GM19397 (cell line): ENCODE measurements around the gene PLXNB2.
A peak's percentile ranks its signal among the peaks of the same experiment; 100 is the strongest.
"Not testable (repeated sequence)": the region's sequence is repeated elsewhere in the genome, so short reads cannot be mapped to it uniquely, and the experiment has no call there.

ENCODE experiments used
- ATAC-seq: cut with Tn5 transposase; IDR thresholded peaks from one replicate; pipeline ENCODE4 v1.9.1; 2021; ENCODE audit warnings: mild to moderate bottlenecking, moderate library complexity; ENCODE audit not compliant: unreplicated experiment

The PLXNB2 gene

GRCh38 chr22:50326225-50326955, 18.9 kb upstream of the PLXNB2 start:
- peak; percentile 9 for ATAC-seq

- ATAC-seq = no peak
Measured at GRCh38 chr22:50325444-50326224, 18.2 kb upstream of the PLXNB2 start.

GRCh38 chr22:50323900-50324299, 16.5 kb upstream of the PLXNB2 start:
- ATAC-seq = no peak

- ATAC-seq = not testable (repeated sequence)
Measured at GRCh38 chr22:50322382-50323104, 15.1 kb upstream of the PLXNB2 start.

- ATAC-seq = no peak
Measured at GRCh38 chr22:50320671-50321325, 13.4 kb upstream of the PLXNB2 start.

GRCh38 chr22:50320116-50320515, 12.7 kb upstream of the PLXNB2 start:
- no peak for ATAC-seq

- ATAC-seq = no peak
Measured at GRCh38 chr22:50319503-50319951, 12.1 kb upstream of the PLXNB2 start.

GRCh38 chr22:50318698-50319411, 11.4 kb upstream of the PLXNB2 start:
- no peak for ATAC-seq

- no peak for ATAC-seq
Measured at GRCh38 chr22:50318356-50318697, 10.9 kb upstream of the PLXNB2 start.

GRCh38 chr22:50317674-50318073, 10.2 kb upstream of the PLXNB2 start:
- no peak for ATAC-seq

GRCh38 chr22:50317178-50317577, 9.7 kb upstream of the PLXNB2 start:
- no peak for ATAC-seq

GRCh38 chr22:50316114-50317065, 8.9 kb upstream of the PLXNB2 start:
- ATAC-seq = no peak

GRCh38 chr22:50315289-50316113, 8.1 kb upstream of the PLXNB2 start:
- ATAC-seq = no peak

- peak; percentile 65 for ATAC-seq
Measured at GRCh38 chr22:50314455-50315288, 7.2 kb upstream of the PLXNB2 start.

GRCh38 chr22:50314081-50314454, 6.6 kb upstream of the PLXNB2 start:
- no peak for ATAC-seq

- ATAC-seq = no peak
Measured at GRCh38 chr22:50313600-50313999, 6.2 kb upstream of the PLXNB2 start.

- no peak for ATAC-seq
Measured at GRCh38 chr22:50313021-50313420, 5.6 kb upstream of the PLXNB2 start.

GRCh38 chr22:50312371-50312770, 4.9 kb upstream of the PLXNB2 start:
- ATAC-seq = no peak
